Transverse colon (tissue), 4 donors: ENCODE measurements around the gene TBC1D17.

Source experiments
- POLR2A ChIP-seq: fragments of 450-650 bp; IDR thresholded peaks from one replicate; pipeline ENCODE4 v1.6.1; 2016; ENCODE audit warnings: antibody characterized with exemption, mild to moderate bottlenecking, moderate library complexity
- POLR2AphosphoS5 ChIP-seq, 3 donors: sonication (generic); formaldehyde crosslinking; IDR thresholded peaks; one replicate each; pipeline ENCODE4 v1.6.1; 2016; ENCODE audit warnings: antibody characterized with exemption in 3 of 3
- TF ChIP-seq, protein P1 (sequence below), 5 experiments: fragments of 200-600 bp in 3 of 5; fragments of 450-650 bp in 2 of 5; sonication (generic) in 3 of 5; IDR thresholded peaks; 1 replicate in 2 of 5; 2 replicates in 3 of 5; pipeline ENCODE4 v1.5.1; 2016 to 2017; ENCODE audit warnings: antibody characterized with exemption in 5 of 5, inconsistent platforms in 3 of 5, mild to moderate bottlenecking in 2 of 5, moderate library complexity in 1 of 5

DNA sequence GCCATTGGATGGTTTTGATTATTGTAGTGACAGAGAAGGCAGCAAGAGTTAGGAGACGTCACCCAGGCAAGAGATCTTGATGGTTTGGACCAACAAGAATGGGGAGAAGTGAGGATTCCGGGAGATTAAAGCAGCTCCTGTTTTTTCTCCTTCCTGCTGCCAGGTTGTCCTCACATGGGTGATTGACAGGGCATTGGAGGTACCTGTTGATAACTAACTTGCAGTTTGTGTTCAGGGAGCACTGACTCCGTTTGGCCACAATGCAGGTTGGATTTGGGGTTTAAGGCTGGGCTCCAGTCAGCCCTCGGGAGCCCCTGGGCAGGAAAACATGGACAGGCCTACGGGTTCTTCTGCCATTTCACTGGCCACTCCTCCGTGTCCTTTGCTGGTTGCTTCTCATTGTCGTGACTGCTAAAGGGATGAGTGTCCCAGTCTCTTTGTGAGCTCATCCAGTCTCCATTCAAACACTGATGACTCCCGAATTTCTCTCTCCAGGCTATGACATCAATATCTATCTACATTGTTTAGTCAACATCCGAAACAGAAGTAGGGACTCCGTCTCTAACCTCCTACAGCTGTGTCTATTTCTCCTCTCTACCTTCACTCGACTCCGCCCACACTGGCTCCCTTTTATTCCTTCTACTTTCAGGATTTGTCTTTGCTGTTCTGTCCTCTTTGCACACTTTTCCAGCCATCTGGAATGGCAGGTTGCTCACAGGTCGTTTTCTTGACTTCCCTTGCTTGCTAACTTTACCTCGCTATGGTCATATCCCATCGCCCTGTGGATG is 27.9 kb upstream of the TBC1D17 start:
- TF ChIP-seq POLR2AphosphoS5 (IDR thresholded peaks at IDR 0.05), result no peak
- TF ChIP-seq, protein P1, sequence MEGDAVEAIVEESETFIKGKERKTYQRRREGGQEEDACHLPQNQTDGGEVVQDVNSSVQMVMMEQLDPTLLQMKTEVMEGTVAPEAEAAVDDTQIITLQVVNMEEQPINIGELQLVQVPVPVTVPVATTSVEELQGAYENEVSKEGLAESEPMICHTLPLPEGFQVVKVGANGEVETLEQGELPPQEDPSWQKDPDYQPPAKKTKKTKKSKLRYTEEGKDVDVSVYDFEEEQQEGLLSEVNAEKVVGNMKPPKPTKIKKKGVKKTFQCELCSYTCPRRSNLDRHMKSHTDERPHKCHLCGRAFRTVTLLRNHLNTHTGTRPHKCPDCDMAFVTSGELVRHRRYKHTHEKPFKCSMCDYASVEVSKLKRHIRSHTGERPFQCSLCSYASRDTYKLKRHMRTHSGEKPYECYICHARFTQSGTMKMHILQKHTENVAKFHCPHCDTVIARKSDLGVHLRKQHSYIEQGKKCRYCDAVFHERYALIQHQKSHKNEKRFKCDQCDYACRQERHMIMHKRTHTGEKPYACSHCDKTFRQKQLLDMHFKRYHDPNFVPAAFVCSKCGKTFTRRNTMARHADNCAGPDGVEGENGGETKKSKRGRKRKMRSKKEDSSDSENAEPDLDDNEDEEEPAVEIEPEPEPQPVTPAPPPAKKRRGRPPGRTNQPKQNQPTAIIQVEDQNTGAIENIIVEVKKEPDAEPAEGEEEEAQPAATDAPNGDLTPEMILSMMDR (IDR thresholded peaks at IDR 0.05), result no peak
- TF ChIP-seq POLR2A, result no peak
